GM23248 (cell line): Measurements from ENCODE around the gene NHERF2. TPM values are rescaled to one million over a fixed set of nuclear protein-coding genes. Genes with fewer than 3 reads are reported as not detected.

Experiments used
- DNase-seq: peaks from one replicate; pipeline ENCODE4 v3.0.0-alpha.2; 2015
- H2AFZ ChIP-seq: fragments of 200-600 bp; sonication (generic); 2 replicates; pipeline ENCODE4 v1.6.1; 2016; ENCODE audit warnings: antibody characterized with exemption
- H3F3A ChIP-seq: fragments of 200-600 bp; sonication (generic); 2 replicates; pipeline ENCODE4 v1.6.1; 2016; ENCODE audit warnings: mild to moderate bottlenecking, antibody characterized with exemption, mixed run types; ENCODE audit not compliant: insufficient read depth
- H3K27ac ChIP-seq: fragments of 200-600 bp; sonication (generic); 2 replicates; pipeline ENCODE4 v1.5.1; 2016; ENCODE audit warnings: mild to moderate bottlenecking
- H3K27me3 ChIP-seq: fragments of 200-600 bp; sonication (generic); replicated peaks from 2 replicates; pipeline ENCODE4 v1.6.1; 2016; ENCODE audit warnings: mild to moderate bottlenecking; ENCODE audit not compliant: insufficient read depth
- H3K36me3 ChIP-seq: fragments of 200-600 bp; sonication (generic); 2 replicates; pipeline ENCODE4 v1.6.1; 2016; ENCODE audit warnings: low read depth, mild to moderate bottlenecking
- H3K4me1 ChIP-seq: fragments of 200-600 bp; sonication (generic); 2 replicates; pipeline ENCODE4 v1.6.1; 2016; ENCODE audit warnings: mild to moderate bottlenecking; ENCODE audit not compliant: insufficient read depth
- H3K4me2 ChIP-seq: fragments of 200-600 bp; sonication (generic); one replicate; pipeline ENCODE4 v1.6.1; 2016; ENCODE audit warnings: mild to moderate bottlenecking; ENCODE audit not compliant: unreplicated experiment
- H3K4me3 ChIP-seq: fragments of 200-600 bp; sonication (generic); 2 replicates; pipeline ENCODE4 v1.5.1; 2016; ENCODE audit warnings: mild to moderate bottlenecking
- H3K79me2 ChIP-seq: fragments of 200-600 bp; sonication (generic); 2 replicates; pipeline ENCODE4 v1.6.1; 2016; ENCODE audit warnings: mild to moderate bottlenecking; ENCODE audit not compliant: insufficient read depth
- H3K9ac ChIP-seq: fragments of 200-600 bp; sonication (generic); 2 replicates; pipeline ENCODE4 v1.6.1; 2016; ENCODE audit warnings: mild to moderate bottlenecking
- H3K9me2 ChIP-seq: fragments of 200-600 bp; sonication (generic); 2 replicates; pipeline ENCODE4 v1.6.1; 2016; ENCODE audit warnings: mixed run types, mild to moderate bottlenecking, moderate library complexity; ENCODE audit not compliant: insufficient read depth
- H3K9me3 ChIP-seq: fragments of 200-600 bp; sonication (generic); one replicate; pipeline ENCODE4 v1.6.1; 2017; ENCODE audit warnings: low read depth
- H4K20me1 ChIP-seq: fragments of 200-600 bp; sonication (generic); 2 replicates; pipeline ENCODE4 v1.6.0; 2016; ENCODE audit not compliant: insufficient read depth
- EZH2 ChIP-seq: fragments of 200-600 bp; sonication (generic); IDR thresholded peaks from 2 replicates; pipeline ENCODE4 v1.6.1; 2018; ENCODE audit warnings: antibody characterized with exemption, mild to moderate bottlenecking; ENCODE audit not compliant: insufficient read depth, poor library complexity, severe bottlenecking
- EZH2phosphoT487 ChIP-seq: fragments of 200-600 bp; sonication (generic); IDR thresholded peaks from 2 replicates; pipeline ENCODE4 v1.6.1; 2018; ENCODE audit warnings: antibody characterized with exemption, moderate library complexity, mild to moderate bottlenecking, low read depth; ENCODE audit not compliant: insufficient read depth
- WGBS, 2 experiments: methylation state at CpG; one replicate each; pipeline ENCODE4 v1.1.6; 2015 to 2017; ENCODE audit warnings: low lambda C conversion rate in 2 of 2, low coverage in 1 of 2; ENCODE audit errors: missing lambda C conversion rate in 2 of 2; 5-methylcytosine and 5-hydroxymethylcytosine counted together
- in situ Hi-C: fragments of 300-500 bp; cut with MboI; formaldehyde crosslinking; loops from 2 replicates; pipeline ENCODE4 v1.15.0; 2020
- polyA plus RNA-seq: library from polyadenylated mRNA; unstranded; fragments of >200 nt; fragmentation: Nextera tagmentation; extraction: Ambion mirVana; gene quantifications from 2 replicates; pipeline ENCODE4 v1.2.1, GENCODE V29; 2016
- total RNA-seq: library from RNA; depleted of rRNA; stranded (reverse); fragments of >200 nt; shearing (Covaris generic); gene quantifications from 2 replicates; pipeline ENCODE4 v1.2.3, GENCODE V29; 2014

Gene NHERF2
- total and polyA plus RNA-seq, 2 experiments from 2014 or later, result 27.3 to 29.0 TPM

DNA sequence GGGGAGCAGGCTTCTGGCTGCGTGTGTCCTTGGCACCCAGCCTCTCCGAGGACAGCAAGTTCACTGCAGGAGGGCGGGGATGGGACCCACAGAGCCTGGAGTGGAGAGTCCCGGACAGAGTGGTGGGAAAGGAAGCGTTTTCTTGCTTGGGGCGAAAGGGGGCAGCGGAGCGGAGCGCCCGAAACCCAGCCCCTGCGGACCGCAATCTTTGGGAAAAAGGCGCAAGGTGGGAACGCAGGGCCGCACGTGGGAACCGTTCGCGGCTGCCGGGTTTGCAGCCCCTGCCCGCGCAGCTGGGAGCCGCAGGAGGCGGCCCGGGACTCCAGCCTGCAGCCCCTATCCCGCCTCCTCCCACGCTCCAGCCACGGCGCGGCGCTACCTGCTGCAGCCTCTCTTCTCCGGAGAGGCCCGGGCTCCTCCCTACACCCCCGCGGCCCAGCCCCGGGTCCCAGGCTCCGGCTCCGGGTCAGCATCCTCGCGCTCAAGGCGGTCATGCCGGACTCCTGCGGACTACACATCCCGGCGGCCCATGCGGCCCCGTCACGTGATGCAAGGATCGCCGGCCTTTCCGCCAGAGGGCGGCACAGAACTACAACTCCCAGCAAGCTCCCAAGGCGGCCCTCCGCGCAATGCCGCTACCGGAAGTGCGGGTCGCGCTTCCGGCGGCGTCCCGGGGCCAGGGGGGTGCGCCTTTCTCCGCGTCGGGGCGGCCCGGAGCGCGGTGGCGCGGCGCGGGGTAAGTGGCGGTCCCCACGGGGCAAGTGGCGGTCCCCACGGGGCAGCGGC is 20.8 kb downstream of the NHERF2 start, which contains the start of the genes NTHL1 and TSC2:
Gene NTHL1 (minus strand): TSS at position 505 of the 786 bp plus-strand sequence. CDS start 11 bp downstream, at position 494.
Gene TSC2 (plus strand): TSS at position 656 of the 786 bp plus-strand sequence. CDS start 631 bp downstream, outside the sequence.
- peak within 1 kb of the TSS; percentile 72 for H3K9ac ChIP-seq
- no peaks in the 10 kb centered on the region for H4K20me1 ChIP-seq
- WGBS, 2 experiments, result 1 to 2% methylated on average over 42 to 73 of the region's 81 CpGs
- H3K79me2 ChIP-seq, result peaks cover 29% of the 10 kb centered on the region
- peak within 1 kb of the TSS; percentile 83 for H3K4me3 ChIP-seq
- H3K9me3 ChIP-seq, result no peaks in the 10 kb centered on the region
- peak within 1 kb of the TSS; percentile 99 for H3K4me2 ChIP-seq
- peak within 1 kb of the TSS; percentile 85 for H2AFZ ChIP-seq
- DNase-seq, result peak; percentile 98
- no peaks in the 10 kb centered on the region for H3K36me3 ChIP-seq
- no peak within 1 kb of the TSS for H3K27ac ChIP-seq
- in situ Hi-C loops, result no loop called here
- H3K9me2 ChIP-seq, result no peaks in the 10 kb centered on the region
- H3K4me1 ChIP-seq, result no peaks in the 10 kb centered on the region
- no peaks in the 10 kb centered on the region for H3F3A ChIP-seq
- no peaks in the 10 kb centered on the region for H3K27me3 ChIP-seq
- no peak for TF ChIP-seq EZH2phosphoT487
- TF ChIP-seq EZH2, result no peak

DNA sequence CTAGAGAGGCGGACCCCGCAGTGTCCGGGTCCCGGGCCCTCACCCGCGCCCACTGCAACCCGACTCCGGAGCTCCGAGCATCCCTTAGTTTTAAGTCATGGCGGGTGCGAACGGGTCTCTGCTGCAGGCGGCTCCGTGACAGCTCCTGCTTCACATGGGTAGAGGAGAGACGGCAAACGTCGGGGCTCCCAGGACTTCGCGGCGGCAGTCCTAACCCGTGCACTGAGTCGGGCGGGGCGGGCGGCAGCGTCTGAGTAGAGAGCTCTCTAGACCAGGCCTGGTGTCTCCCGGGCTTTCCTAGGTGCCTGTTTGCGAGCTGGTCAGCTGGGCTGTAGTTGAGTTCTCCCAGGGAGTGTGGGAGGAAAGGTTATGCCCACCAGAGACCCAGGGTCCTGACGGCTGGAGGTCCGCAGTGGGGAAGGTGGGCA is 21.4 kb downstream of the NHERF2 start:
- in situ Hi-C loops, result no loop called here
- Histone ChIP-seq H3K9me3 (no peaks in the 10 kb centered on the region), H3F3A (no peaks in the 10 kb centered on the region), H3K4me2 (peak overlapping the region; percentile 99), H3K27me3 (no peaks in the 10 kb centered on the region), H3K79me2 (peaks cover 29% of the 10 kb centered on the region), H2AFZ (peak overlapping the region; percentile 85), H3K9ac (peak overlapping the region; percentile 72), H3K4me3 (peak overlapping the region; percentile 83), H3K27ac (no peak overlapping the region), H3K36me3 (no peaks in the 10 kb centered on the region), H4K20me1 (no peaks in the 10 kb centered on the region), H3K4me1 (no peaks in the 10 kb centered on the region), H3K9me2 (no peaks in the 10 kb centered on the region)
- TF ChIP-seq EZH2, result no peak
- TF ChIP-seq EZH2phosphoT487, result no peak
- WGBS, 2 experiments, result 0 to 2% methylated on average over 23 to 30 of the region's 30 CpGs
- peak; percentile 60 for DNase-seq

DNA sequence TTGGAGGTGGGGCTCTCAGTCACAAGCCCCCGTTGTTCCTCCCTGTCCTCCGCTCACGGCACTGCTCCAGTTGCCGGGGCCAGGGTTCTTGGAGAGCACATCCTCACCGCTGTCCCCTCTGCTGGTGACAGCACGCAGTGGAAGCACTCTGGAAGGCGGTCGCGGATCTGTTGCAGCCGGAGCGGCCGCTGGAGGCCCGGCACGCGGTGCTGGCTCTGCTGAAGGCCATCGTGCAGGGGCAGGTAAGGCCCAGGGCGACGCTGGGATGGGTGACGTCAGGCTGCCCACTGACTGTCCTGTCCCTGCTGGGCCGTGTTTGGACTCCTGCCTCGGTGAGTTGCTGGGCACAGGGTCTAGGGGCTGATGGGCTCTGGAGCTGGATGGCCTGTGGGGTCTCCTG is 26.5 kb downstream of the NHERF2 start:
- Histone ChIP-seq H3K27me3 (no peaks in the 10 kb centered on the region), H3K9me3 (no peaks in the 10 kb centered on the region), H3K4me1 (no peaks in the 10 kb centered on the region), H3K4me3 (no peak overlapping the region), H3K27ac (no peak overlapping the region), H3K9me2 (no peaks in the 10 kb centered on the region), H3K4me2 (no peak overlapping the region), H3K9ac (no peak overlapping the region), H2AFZ (no peak overlapping the region), H3F3A (no peaks in the 10 kb centered on the region), H3K36me3 (no peaks in the 10 kb centered on the region), H4K20me1 (no peaks in the 10 kb centered on the region), H3K79me2 (peaks cover 24% of the 10 kb centered on the region)
- WGBS, 2 experiments, result 93 to 95% methylated on average over 21 of the region's 21 CpGs
- TF ChIP-seq EZH2phosphoT487 (no peak), EZH2 (no peak)
- no peak for DNase-seq
- in situ Hi-C loops, result no loop called here

DNA sequence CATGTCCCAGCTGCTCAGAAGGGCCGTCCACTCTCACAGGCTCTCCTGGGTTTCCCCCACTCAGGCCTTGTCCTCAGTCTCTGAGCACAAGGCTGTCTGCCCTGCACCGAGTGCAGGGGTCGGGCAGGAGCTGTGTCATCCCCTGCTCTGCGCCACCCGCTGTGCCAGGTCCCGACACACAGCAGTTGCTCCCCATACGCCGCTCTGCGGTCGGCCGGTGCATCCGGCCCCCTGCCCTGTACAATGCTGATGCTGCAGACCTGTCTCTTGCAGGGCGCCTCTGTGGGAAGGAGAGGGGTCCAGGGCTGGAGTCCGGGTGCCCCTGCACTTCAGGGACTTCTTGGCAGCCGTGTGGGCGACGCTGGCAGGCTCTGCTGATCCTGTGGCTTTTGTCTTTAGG is 27.2 kb downstream of the NHERF2 start:
- Histone ChIP-seq H3K9ac (no peak overlapping the region), H3K79me2 (peaks cover 18% of the 10 kb centered on the region), H3K9me3 (no peaks in the 10 kb centered on the region), H2AFZ (no peak overlapping the region), H4K20me1 (no peaks in the 10 kb centered on the region), H3K27ac (no peak overlapping the region), H3K36me3 (no peaks in the 10 kb centered on the region), H3K4me2 (no peak overlapping the region), H3K4me3 (no peak overlapping the region), H3K9me2 (no peaks in the 10 kb centered on the region), H3K27me3 (no peaks in the 10 kb centered on the region), H3F3A (no peaks in the 10 kb centered on the region), H3K4me1 (no peaks in the 10 kb centered on the region)
- DNase-seq, result no peak
- in situ Hi-C loops, result no loop called here
- 94 to 96% methylated on average over 17 of the region's 17 CpGs for WGBS, 2 experiments
- TF ChIP-seq EZH2phosphoT487 (no peak), EZH2 (no peak)
